ENCODE measurements around the gene COL8A1.

The COL8A1 gene

DNA sequence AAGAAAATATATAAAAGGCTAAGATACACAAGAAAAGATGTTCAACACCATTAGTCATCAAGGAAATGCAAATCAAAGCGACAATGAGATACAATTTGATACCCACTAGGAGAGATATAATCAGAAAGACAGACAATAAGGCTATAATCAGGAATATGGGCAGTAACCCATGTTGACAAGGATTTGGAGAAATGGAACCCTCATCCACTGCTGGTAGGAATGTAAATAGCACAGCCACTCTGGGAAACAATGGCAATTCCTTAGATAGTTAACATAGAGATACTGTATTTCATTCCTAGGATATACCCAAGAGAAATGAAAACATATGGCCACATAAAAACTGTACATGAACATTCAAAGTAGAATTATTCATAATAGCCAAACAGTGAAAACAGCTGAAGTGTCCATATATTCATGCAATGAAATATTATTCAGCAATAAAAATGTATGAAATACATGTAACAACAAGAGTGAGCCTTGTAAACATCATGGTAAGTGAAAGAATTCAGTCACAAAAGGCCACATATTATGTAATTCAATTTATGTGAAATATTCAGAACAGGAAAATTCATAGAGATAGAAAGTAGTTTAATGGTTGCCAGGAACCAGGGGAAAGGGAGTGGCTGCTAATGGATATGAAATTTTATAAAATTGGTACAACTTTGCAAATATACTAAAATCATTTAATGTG is 18.2 kb upstream of the COL8A1 start:
- no peak overlapping the region for H3K4me3 ChIP-seq (ENCODE audit: low read depth, low read length)
- no peak for DNase-seq (ENCODE audit: low read depth)
- TF ChIP-seq CTCF (conservative IDR thresholded peaks at IDR 0.05; ENCODE audit: low read depth, low read length) = no peak

GRCh38 chr3:99620976-99621375 is 17.4 kb upstream of the COL8A1 start:
- no peak overlapping the region for H3K4me3 ChIP-seq (ENCODE audit: low read depth, low read length)
- DNase-seq (ENCODE audit: low read depth) = no peak
- TF ChIP-seq CTCF (conservative IDR thresholded peaks at IDR 0.05; ENCODE audit: low read depth, low read length) = no peak

DNA sequence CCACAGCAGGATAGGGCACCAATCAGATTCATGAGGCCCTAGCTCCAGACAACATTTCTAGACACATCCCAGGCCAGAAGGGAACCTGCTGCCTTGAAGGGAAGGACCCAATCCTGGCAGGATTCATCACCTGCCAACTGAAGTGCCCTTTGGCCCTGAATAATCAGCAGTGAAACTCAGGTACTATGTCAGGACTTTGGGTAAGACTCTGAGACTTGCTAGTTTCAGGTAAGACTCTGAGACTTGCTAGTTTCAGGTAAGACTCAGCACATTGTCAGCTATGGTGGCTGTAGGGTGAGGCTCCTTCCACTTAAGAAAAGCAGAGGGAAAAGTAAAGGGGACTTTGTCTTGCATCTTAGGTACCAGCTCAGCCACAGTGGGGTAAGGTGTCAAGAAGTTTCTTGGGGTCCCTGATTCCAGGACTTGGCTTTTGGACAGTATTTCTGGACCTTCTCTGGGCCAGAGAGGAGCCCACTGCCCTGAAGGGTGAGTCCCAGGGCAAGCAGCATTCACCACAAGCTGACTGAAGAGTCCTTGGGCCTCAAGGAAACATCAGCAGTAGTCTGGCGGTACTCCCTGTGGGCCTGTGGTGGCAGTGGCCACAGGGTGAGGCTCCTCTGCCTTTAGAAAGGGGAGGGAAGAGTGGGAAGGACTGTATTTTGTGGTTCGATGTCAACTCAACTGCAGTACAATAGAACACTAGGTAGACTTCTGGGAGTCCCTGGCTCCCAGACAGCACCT is 13.7 kb upstream of the COL8A1 start:
- TF ChIP-seq CTCF (conservative IDR thresholded peaks at IDR 0.05; ENCODE audit: low read depth, low read length) = no peak
- no peak for DNase-seq (ENCODE audit: low read depth)
- H3K4me3 ChIP-seq (ENCODE audit: low read depth, low read length) = no peak overlapping the region

DNA sequence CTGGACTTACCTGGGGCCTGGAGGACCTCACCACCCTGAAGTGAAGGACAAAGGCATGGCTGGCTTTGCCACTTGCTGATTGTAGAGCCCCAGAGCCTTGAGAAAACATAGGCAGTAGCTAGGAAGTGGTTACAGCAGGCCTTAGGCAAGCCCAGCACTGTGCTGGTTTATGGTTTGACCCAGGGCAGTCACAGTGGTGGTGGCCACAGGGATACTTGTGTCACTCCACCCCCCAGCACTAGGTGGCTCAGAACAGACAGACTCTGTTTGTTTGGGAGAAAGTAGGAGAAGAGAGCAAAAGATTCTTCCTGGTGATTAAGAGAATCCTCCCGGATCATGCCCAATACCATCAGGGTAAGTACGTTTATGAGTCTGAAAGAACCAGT is 13.2 kb upstream of the COL8A1 start:
- no peak for DNase-seq (ENCODE audit: low read depth)
- TF ChIP-seq CTCF (conservative IDR thresholded peaks at IDR 0.05; ENCODE audit: low read depth, low read length) = no peak
- H3K4me3 ChIP-seq (ENCODE audit: low read depth, low read length) = no peak overlapping the region

DNA sequence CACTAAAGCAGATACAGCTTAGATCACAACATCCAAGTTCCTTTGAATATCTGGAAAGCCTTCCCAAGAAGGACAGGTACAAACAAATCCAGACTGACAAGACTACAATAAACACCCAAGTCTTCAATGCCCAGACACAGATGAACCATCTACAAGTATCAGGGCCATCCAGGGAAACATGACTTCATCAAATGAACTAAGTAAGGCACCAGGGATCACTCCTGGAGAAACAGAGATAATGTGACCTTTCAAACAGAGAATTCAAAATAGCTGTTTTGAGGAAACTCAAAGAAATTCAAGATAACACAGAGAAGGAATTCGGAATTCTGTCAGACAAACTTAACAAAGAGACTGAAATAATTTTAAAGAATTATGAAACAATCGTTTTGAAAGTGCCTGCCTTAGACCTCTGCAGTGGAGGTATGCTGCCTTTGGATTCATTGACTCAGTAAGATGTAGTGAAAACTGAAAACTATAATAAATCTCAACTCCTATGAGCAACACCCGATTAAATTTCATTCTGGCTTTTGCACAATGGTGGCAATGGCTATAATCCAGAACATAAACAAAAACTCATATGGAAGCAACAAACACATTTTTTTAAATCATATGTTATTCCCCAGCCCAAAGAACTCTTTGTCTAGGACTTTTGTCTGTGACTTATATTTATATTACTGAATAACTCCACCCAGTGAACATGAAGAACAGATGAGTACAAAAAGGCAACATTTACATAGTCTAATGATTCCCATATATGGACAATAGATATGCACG is 12.6 kb upstream of the COL8A1 start:
- no peak overlapping the region for H3K4me3 ChIP-seq (ENCODE audit: low read depth, low read length)
- TF ChIP-seq CTCF (conservative IDR thresholded peaks at IDR 0.05; ENCODE audit: low read depth, low read length) = no peak
- peak; percentile 52 for DNase-seq (ENCODE audit: low read depth)

DNA sequence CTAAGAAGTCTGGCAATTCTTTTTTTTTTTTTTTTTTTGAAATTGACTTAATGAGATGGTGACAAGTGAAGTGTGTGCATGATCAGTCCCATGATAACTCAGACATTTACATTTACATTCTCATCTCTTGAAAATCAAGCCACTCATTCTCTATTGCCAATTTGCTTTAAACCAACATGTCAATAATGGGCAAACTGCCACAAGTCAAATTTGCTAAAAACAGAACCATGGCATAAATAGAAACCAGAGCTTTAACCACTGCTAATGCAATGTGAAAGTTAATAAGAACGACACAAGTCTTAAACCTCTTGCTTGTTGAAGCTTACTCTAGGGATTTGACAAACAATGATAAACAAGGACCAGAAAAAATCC is 12.0 kb upstream of the COL8A1 start:
- TF ChIP-seq CTCF (conservative IDR thresholded peaks at IDR 0.05; ENCODE audit: low read depth, low read length) = no peak

More for the DNA sequence above, 12.0 kb upstream of the COL8A1 start:
- H3K4me3 ChIP-seq (ENCODE audit: low read depth, low read length) = no peak overlapping the region
- no peak for DNase-seq (ENCODE audit: low read depth)

Data from choroid plexus epithelial cell (primary cell).